GM18519 (cell line): ENCODE data around the gene FAM228B.
"Not testable (repeated sequence)": the region's sequence is repeated elsewhere in the genome, so short reads cannot be mapped to it uniquely, and the experiment has no call there.

ENCODE experiments used
- ATAC-seq: cut with Tn5 transposase; IDR thresholded peaks from one replicate; pipeline ENCODE4 v1.9.1; 2021; ENCODE audit warnings: mild to moderate bottlenecking, moderate library complexity; ENCODE audit not compliant: unreplicated experiment, low FRiP score

Gene FAM228B

DNA sequence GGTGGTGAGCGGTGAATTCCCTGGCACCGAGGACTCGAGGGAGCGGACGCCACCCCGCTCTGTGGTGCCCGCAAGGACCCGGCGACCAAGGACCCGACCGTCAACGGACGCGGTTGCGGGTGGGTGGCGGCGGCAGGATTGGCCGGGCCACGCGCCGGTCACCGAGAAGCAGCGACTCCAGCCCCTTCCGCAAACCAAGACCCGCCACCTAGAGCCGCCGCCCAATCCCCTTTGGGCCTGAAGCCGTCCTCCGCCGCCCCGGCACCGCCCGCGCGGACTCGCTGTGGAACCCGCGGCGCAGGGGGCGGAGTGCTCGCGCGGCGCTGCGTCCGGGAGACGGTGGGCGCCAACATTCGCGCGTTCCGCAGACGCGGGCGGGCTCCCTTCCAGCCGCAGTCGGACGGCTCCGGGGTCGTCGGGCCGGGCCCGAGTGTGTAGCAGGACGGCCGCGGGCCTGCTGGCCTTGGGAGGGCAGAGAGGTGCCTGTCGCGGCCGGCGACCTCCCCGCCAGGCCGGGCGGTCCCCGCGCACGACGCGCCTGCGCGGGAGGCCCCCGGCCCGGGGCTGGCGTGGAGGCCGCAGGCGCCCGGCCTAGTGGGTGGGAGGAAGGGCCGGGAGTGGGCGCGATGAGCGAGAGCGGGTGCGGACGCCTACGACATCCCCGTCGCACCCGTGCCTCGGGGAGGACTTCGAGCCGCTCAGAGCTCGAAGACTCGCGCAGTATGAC lies at the start of gene FAM228B, which contains the start of gene PFN4:
Gene FAM228B, plus strand, starts transcription at position 275 of the 727 bp plus-strand sequence. CDS start 893 bp downstream, outside the sequence.
Gene PFN4, minus strand, starts transcription at position 140 of the 727 bp plus-strand sequence. CDS start 799 bp downstream, outside the sequence.
- peak; percentile 70 for ATAC-seq

DNA sequence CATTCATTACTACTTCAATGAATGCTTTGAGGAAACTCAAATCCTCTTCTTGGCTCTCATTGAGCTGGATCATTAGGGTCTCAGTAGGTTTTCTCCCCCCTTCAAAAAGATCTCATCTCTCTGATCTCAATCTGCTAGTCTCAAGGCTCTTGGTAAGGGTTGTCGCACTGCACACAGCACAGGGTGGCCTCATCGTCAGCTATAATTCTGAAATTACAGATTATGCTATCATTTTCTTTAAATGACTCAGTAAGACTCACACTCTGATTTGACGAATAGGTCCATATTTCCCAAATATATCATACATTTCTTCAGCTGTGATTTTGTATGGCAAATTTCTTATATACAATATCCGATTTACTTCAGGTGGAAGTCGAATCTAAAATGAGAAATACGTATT lies 49.5 kb upstream of the FAM228B start:
- ATAC-seq: no peak

DNA sequence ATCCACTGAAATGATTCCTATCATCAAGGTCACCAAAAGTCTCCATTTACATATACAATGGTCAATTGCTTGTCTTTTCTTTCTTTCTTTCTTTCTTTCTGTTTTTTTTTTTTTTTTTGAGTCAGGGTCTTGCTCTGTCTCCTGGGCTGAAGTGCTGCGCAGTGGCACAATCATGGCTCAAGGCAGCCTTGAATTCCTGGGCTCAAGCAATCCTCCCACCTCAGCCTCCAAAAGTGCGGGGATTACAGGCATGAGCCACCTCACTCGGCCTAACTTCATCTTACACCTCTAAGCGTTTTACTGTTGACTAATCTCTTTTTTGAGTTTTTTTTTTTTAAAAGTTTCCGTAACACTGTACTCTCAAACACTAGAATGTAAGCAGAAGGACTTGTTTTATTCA lies 48.0 kb upstream of the FAM228B start:
- no peak for ATAC-seq

DNA sequence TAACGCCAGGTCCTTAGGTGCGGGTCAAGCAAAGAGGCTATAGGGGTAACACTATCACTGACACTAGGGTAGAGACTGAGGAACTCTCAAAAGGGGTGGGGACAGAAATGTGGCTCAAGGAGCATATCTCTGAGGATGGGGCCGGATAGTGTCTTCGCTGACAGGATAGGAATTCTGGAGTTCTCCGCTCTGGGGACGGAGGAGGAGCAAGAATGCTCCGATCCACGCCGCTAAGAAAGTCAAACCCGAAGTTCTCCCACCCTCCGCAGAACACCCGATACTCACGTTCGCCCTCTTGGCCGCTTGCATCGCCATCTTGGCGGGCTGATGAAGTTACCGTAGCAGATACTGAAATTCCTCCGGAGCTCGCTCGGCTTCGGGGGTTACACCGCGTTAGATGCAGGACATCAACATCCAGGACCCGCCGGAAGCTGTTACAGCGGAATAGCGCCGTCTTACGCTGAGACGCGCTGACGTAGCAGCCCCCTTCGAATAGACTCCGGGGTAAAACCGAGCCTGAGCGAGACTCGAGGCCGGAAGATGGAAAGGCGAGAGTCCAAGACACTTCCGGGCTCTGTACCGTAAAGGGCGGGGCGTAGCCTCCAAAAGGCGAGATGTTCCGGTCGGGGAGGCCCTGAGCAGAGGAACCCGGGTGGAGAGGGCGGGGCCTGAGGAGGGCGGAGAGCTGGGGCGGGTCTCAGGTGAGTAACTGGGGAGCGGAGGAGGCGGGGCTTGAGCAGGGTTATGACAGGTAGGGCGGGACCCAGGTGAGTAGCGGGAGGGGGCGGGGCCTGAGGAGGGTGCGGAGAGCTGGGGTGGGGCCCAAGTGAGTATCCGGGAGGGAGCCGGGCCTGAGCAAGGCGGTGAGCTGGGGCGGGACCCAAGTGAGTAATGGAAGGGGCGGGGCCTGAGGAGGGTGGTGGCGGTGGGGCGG lies 47.1 kb upstream of the FAM228B start, which contains the start of gene SF3B6:
Gene SF3B6, minus strand, starts transcription at position 412 of the 934 bp plus-strand sequence. Its CDS starts 97 bp downstream, at position 315.
- ATAC-seq: peak; percentile 89

DNA sequence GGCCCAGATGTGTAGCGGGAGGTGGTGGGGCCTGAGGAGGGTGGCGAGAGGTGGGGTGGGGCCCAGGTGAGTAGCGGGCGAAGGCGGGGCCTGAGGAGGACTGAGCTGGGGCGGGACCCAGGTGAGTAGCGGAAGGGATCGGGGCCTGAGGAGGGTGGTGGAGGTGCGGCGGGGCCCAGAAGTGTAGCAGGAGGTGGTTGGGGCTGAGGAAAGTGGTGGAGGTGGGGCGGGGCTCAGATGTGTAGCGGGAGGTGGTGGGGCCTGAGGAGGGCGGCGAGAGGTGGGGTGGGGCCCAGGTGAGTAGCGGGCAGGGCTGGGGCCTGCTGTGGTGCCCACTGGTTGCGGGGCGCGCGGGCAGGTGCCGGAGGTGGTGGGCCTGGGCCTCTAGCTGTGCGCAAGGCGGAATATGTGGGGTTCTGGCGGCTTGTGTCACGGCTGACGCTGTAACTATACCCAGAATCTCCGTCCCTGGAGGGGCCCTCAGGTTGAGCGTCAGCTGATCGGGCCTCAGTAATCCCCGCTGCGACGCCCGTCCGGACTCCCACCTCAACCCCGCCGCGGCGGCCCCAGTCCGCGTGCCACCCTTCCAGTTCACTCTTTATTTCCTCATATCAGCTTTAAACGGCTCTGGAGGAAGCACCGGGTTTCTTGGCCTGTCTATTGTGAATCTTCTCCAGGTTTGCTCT lies 46.3 kb upstream of the FAM228B start:
- ATAC-seq: no peak

DNA sequence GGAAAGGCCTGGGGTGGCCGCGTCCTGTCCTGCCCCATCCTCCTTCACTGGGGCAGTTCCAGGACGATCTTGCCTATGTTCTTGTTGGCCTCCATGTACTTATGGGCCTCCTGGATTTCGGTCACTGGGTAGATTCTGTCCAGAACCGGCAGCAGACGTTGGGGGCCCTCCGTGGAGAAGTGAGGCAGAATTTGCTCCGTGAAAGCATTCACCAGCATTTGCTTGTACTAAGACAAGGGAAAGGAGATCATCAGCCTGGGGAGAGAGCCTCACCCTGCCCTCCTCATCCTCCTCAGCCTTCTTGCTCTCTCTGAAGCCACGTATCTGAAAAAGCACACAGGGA lies 45.8 kb upstream of the FAM228B start:
- no peak for ATAC-seq

DNA sequence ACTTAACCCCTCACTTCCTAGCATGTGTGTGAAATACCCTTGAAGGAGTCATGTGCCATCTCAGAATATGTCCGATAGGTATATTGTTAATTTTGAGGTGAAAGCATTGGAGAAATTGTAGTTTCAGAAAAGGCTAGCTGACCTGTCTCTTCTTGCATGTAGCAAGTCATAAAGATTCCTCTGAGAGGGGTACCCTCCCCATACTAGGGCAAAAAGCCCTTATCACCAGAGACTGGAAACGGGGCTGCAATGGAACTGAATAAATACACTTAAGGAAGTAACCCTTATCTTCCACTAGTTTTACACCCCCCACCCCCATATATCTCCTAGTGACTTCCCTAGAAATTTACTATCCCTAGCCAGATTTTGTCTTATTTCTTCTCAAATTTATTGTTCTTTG lies 45.4 kb upstream of the FAM228B start:
- ATAC-seq: no peak

DNA sequence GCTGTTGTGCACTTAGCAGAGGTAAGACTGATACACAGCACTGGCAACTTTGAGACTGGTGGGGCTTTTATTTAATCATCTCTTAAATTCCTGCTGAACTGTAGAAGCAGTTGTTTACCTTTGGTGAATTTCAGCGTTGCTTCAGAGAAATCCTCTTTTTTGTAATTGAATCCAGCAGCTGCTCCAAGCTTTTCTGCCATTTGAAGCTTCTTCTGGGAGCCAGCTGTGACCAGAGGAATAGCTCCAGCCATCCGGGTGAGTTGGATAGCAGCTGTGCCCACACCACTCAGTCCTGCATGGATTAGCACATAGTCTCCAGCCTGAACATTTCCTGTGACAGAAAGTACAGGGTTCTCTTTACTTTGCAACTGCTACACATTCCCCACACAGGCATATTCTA lies 42.6 kb upstream of the FAM228B start:
- no peak for ATAC-seq

DNA sequence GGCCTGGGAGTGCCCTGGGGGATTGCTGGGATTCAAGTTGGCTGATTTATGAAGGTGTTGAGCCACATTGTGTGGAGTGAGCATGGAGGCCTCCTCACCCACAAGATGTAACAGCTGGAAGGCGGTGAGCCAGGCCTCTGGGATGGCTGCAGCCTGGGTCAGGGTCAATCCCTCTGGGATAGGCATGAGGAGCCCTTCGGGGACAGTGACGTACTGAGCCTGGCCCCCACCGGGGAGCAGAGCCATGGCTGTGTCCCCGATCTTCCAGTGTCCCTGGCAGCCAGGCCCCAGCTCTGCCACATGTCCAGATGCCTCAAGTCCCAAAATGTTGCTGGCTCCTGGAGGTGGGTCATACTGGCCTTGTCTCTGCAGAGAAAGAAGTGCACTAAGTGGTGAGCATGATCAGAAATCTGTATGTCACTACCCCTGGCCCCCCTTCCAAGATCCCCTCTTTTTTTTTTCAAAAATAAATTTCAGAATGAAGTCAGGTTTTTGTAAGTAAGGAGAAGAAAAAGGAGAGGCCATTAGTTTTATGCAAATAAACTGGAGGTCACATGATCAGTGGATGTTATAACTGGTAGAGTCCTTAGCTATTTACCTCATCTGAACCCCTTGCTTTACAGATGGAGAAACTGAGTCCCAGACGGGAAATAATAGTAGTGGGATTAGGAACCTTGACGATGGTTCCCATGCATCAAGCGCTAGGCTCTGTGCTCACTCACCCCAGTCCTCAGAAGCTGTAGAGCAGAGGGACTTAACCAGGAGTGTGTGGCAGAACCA lies 40.3 kb upstream of the FAM228B start:
- ATAC-seq: no peak

DNA sequence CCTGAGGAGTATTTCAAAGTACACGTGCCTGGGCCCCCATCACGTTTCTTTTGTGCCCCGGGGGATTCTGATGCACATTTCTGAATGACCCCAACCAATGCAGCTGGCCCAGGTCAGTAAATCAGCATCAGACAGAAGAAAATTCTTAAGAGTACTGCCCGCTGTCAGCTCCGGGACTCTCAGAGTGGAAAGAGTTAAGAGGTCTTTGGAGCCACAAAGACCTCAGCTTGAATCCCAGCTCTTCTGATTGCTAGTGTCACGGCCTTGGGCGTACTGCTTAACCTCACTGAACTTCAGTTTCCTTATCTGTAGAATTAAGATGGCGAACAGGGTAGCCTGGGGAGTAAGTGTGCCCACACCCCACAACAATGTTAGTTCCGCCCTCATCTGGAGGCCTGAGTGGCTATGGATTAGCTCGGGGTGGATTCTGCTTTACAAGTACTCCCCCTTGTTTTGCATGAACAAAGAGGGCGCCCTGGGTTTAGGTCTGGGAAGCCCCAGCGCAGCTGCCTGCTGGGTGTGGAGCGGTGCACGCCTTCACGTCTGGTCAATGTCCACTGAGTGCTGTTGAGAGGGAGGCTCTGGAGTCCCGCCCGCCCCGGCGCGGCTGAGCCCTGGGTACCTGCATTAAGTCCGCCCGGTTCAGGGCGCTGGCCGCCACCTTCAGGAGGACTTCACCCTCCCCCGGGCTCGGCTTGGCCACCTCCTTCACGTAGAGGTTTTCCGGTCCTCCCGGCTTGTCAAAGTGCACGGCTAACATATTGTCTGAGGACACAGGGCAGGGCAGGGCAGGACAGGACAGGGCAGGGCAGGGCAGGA lies 39.5 kb upstream of the FAM228B start:
- ATAC-seq: peak; percentile 75

DNA sequence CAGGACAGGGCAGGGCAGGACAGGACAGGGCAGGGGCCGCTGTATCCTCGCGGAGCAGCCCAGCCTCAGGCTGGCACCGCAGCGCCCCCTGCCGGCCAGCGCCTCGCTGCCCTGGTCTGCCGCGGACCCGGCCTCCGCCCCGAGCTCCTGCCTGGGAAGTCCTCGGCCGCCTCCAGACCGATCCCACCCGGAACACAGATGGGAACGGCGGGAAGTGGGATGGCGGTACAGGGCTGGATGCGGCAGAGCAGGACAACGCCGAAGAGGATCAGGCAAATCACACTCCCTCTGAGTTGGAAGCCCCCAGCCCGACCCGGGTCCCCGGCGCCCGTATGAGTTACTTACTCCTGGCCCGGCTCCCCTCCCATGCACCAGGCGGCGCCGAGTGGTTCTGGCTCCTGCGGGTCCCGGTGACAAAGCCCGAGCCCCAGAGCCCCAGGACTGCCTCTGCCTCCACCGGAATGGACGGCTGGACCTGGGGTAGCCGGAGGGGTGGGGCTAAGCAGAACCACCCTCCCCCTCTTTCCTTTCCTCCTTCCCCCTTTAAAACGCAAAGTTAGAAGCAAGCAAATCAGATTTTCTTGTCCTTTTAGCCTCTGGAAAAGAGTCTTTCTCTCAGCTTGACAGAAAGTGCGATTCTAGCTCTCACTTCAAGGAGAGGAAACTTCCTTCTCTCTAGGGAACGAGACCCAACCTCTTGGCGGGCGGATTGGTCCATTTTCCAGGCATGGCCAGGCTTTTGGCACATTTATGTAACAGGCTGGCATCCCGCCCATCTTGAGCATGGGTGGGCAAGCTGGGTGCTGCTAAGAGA lies 38.7 kb upstream of the FAM228B start, which contains the start of gene TP53I3:
Gene TP53I3, minus strand, starts transcription at position 449 of the 814 bp plus-strand sequence. CDS start 508 bp downstream, outside the sequence.
- peak; percentile 43 for ATAC-seq

DNA sequence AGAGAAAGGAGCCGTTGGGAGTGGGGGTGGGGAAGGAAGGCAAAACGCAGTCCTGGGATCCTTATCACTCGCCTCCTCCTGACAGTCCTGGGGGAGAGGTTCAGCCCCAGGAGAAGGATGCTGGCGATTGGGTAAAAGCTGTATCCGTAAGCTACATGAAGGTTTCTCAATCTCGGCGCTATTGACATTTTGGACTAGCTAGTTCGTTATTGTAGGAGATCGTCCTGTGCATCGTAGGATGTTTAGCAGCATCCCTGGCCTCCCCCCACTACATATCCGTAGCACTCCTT lies 38.1 kb upstream of the FAM228B start:
- ATAC-seq: no peak

DNA sequence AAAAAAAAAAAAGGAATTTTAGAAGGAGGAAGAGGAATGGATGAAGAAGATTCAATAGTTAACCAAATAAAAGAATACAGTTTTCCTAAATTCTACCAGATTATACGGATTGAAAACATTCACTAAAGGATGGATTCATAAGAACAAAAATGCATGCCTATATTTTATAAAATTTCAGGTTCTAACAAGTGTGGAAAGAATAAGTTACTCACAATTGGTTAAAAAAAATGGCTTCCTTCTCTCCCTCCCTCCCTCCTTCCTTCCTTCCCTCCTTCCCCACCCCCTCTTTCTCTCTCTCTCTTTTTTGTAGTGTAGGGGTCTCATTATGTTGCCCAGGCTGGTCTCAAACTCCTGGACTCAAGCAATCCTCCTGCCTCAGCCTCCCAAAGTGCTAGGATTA lies 37.0 kb upstream of the FAM228B start:
- no peak for ATAC-seq

DNA sequence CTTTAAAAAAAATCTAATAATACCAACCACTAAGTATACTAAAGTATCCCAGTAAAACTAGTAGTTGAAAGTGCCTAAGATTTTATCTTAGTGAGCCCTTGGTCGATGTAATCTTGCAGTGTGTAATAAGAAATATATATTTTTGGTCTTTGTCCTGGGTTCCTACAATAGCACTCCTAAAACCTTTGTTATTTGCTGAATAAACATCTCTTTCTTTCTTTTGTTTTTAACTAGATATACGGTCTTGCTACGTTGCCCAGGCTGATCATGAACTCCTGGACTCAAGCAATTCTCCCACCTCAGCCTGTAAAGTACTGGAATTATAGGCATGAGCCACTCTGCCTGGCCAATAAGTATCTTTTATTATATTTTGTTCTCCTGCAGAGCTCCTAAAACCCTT lies 36.2 kb upstream of the FAM228B start:
- no peak for ATAC-seq

DNA sequence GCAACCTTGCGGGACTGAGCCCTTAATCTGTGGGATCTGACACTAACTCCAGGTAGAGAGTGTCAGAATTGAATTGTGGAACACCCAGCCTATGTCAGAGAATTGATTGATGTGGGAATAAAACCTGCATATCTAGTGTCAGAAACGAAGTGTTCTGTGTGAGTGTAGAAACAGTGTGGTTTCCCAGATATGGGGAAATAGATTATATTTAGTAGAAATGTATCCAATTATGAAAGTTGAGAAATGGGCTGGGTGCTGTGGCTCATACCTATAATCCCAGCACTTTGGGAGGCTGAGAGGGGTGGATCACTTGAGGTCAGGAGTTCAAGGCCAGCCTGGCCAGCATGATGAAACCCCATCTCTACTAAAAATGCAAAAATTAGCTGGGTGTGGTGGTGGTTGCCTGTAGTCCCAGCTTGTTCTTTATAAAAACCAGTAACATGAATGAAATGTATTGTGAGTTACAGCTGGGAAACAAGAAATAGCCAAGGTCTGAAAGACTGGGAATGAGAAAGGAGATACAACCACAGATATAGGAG lies 34.4 kb upstream of the FAM228B start:
- ATAC-seq: no peak

DNA sequence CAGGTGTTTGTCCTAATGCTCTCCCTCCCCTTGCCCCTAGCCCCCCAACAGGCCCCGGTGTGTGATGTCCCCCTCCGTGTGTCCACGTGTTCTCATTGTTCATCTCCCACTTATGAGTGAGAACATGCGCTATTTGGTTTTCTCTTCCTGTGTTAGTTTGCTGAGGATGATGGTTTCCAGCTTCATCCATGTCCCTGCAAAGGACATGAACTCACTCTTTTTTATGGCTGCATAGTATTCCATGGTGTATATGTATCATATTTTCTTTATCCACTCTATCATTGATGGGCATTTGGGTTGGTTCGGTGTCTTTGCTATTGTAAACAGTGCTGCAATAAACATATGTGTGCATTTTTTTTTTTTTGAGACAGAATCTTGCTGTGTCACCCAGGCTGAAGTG lies 30.0 kb upstream of the FAM228B start:
- ATAC-seq: not testable (repeated sequence)

DNA sequence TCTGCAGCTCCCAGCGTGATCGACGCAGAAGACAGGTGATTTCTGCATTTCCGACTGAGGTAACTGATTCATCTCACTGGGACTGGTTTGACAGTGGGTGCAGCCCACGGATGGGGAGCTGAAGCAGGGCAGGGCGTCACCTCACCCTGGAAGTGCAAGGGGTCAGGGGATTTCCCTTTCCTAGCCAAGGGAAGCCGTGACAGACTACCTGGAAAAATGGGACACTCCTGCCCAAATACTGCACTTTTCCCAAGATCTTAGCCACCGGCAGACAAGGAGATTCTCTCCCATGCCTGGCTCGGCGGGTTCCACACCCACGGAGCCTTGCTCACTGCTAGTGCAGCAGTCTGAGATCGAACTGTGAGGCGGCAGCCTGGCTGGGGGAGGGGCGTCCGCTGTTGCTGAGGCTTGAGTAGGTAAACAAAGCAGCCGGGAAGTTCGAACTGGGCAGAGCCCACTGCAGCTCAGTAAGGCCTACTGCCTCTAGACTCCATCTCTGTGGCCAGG lies 28.0 kb upstream of the FAM228B start:
- not testable (repeated sequence) for ATAC-seq

DNA sequence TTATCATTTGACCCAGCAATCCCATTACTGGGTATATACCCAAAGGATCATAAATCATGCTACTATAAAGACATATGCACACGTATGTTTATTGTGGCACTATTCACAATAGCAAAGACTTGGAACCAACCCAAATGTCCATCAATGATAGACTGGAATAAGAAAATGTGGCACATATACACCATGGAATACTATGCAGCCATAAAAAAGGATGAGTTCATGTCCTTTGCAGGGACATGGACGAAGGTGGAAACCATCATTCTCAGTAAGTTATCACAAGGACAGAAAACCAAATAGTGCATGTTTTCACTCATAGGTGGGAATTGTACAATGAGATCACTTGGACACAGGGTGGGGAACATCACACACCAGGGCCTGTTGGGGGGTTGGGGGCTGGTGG lies 22.5 kb upstream of the FAM228B start:
- not testable (repeated sequence) for ATAC-seq
